AG04449 (cell line): ENCODE results near the gene NTM.

ENCODE experiments used
- CTCF ChIA-PET: fragments of 350-600 bp; formaldehyde crosslinking; extraction: SDS; loops from one replicate; lab custom pipeline; 2021; ENCODE audit warnings: antibody characterized with exemption; lab: Yijun Ruan, JAX
- POLR2A ChIA-PET: fragments of 400-600, 350-600 bp; formaldehyde crosslinking; extraction: SDS; loops from one replicate; lab custom pipeline; 2020; ENCODE audit warnings: antibody characterized with exemption, inconsistent platforms; lab: Yijun Ruan, JAX
- DNase-seq: peaks from one replicate; pipeline ENCODE4 v3.0.0-alpha.2; 2010; ENCODE audit warnings: low read depth, low spot score
- H3K4me3 ChIP-seq: 2 replicates; pipeline ENCODE4 v1.5.1; 2011; ENCODE audit warnings: low read depth, mild to moderate bottlenecking, control low read depth, low read length
- CTCF ChIP-seq: IDR thresholded peaks from one replicate; pipeline ENCODE4 v1.5.1; 2011; ENCODE audit warnings: mild to moderate bottlenecking, moderate library complexity, low read length, control low read depth, inconsistent platforms; ENCODE audit not compliant: insufficient read depth; ENCODE audit errors: missing control alignments

Gene NTM

DNA sequence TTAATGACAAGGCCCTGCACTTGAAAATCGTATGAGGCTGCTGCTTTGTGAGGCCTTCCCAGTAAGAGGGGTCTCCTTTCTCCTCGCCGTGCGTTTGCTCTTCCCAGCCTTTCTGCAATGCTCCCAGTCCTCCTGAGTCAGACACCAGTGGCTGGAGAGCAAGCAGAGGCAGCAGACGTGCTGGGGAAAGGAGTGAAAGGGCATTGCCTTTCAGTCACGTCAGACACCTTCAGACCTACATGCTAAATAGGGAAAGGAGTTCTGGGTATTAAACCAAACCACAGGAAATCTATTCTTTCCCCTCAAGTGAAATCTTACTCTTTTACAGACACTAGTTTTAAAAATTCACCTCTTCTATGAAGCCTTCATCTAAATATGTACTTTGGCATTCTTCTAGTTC is 274.8 kb downstream of the NTM start:
- CTCF ChIA-PET, result no interaction called here
- TF ChIP-seq CTCF, result no peak
- POLR2A ChIA-PET, result no interaction called here
- H3K4me3 ChIP-seq, result no peak overlapping the region
- no peak for DNase-seq

DNA sequence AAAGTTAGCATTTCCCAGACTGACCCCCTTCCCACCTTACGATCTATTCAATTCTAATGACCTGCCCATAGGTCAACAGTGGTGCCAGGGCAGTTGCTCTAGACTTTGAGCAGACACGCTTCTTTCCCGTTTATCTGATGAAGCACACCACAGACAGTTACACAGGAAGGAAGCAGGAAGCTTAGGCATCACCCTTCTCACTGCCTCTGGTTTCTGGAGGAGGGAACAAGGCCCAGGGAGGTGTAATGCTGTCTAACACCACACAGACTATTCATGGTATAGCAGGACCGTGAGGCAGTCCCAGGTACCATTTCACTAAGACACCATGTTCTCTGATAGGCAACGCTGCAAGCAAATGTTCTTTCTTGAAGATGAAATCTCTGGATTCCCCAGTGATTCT is 279.4 kb downstream of the NTM start:
- CTCF ChIA-PET, result interaction anchor here (1.2 to 2.0 kb wide), 3 partner anchors 17 to 585 kb away, joined by 3 to 7 read pairs (median 4); no protein-coding TSS in a partner anchor
- no peak for TF ChIP-seq CTCF
- no peak overlapping the region for H3K4me3 ChIP-seq
- POLR2A ChIA-PET, result no interaction called here
- no peak for DNase-seq

DNA sequence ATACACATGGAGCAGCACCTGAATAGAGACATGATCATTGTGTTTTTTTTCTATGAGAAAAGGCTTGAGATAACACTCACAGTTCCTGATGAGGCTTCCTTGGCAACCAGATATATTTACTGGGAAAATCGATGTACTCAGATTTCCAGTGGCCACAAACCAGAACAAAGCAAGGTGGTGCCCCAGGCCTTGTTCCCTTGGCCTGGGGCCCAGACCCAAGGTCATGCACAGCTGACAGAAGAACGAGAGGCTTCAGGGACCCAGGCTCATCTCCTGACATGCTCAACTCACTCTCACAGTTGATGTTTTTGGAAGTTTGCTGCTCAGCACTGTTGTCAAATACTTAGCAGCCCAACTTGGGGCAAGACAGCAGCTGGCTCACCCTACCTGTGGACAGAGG is 281.8 kb downstream of the NTM start:
- H3K4me3 ChIP-seq, result no peak overlapping the region
- no peak for TF ChIP-seq CTCF
- no peak for DNase-seq
- ChIA-PET CTCF (interaction anchor here (1.4 to 2.0 kb wide), 4 partner anchors 12 to 22 kb away, joined by 3 to 11 read pairs (median 4); no protein-coding TSS in a partner anchor), POLR2A (no interaction called here)

GRCh38 chr11:131653260-131653659 is 282.8 kb downstream of the NTM start:
- H3K4me3 ChIP-seq, result no peak overlapping the region
- ChIA-PET CTCF (interaction anchor here (0.9 to 2.0 kb wide), 4 partner anchors 12 to 21 kb away, joined by 3 to 11 read pairs (median 4); no protein-coding TSS in a partner anchor), POLR2A (no interaction called here)
- no peak for DNase-seq
- TF ChIP-seq CTCF, result no peak

DNA sequence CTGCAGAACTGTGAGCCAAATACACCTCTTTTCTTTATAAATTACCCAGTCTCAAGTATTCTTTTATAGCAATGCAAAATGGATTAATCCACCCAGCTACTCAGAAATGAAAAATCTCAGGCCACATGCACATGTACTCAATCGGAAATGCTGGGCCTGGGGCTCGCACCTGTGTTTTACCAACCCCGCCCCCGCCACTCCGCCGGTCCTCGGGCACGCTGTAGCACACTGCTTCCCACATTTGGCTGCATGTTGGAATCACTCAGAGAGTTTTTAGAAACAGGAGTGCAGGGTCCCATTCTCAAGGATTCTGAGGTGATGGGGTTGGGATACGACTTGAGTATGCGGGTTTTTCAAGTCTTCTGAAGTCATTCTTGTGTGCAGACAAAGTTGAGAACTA is 284.4 kb downstream of the NTM start:
- no peak for TF ChIP-seq CTCF
- ChIA-PET POLR2A (no interaction called here), CTCF (interaction anchor here (1.1 kb wide), 1 partner anchor 11 kb away, joined by 3 read pairs; no protein-coding TSS in a partner anchor)
- no peak for DNase-seq
- no peak overlapping the region for H3K4me3 ChIP-seq

DNA sequence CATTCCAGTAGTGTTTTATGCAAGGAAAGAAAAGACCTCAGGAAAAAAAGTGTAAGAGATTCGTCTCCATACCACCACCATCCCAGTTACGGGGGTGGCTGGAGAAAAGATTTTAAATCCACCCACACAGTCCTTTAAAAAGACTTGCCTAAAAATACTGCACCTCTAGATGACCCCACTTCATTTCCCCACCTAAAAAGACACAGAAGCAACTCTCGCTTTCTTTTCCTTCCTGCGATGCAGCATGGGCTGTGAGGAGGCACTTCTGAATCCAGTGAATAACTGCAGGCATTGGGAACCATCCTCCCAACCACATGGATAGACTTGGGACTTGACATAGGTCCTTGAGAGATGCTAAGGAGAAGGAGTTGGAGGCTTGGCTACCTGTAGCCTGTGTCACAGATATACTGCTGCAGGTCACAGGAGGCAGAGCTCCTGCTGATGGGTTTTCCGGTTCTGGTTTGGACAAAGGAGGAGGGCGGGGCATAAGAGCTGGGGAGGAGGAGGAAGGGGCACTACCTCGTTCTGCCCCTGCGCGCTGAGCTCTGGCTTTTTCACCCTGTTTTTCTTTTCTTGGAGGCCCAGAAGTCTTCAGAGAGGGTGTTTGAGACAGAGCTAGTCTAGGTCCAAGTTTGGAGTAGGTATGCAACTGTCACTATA is 285.9 kb downstream of the NTM start:
- CTCF ChIA-PET, result interaction anchor here (3.2 kb wide), 1 partner anchor 18 kb away, joined by 19 read pairs; no protein-coding TSS in a partner anchor
- POLR2A ChIA-PET, result no interaction called here
- H3K4me3 ChIP-seq, result no peak overlapping the region
- no peak for TF ChIP-seq CTCF
- DNase-seq, result no peak
